Gastrocnemius medialis (tissue), 4 donors: ENCODE results near the gene EGFR.

Experiments
- POLR2A ChIP-seq, 2 donors: fragments of 450-650 bp; IDR thresholded peaks; one replicate each; pipeline ENCODE4 v1.6.1; 2017; ENCODE audit warnings: antibody characterized with exemption in 2 of 2, mild to moderate bottlenecking in 2 of 2, moderate library complexity in 2 of 2
- TF ChIP-seq, protein P1 (sequence below), 5 experiments: fragments of 450-650 bp in 3 of 5; fragments of 200-600 bp in 2 of 5; sonication (generic) in 2 of 5; IDR thresholded peaks in 4 of 5; conservative IDR thresholded peaks in 1 of 5; 1 replicate in 4 of 5; 2 replicates in 1 of 5; pipeline ENCODE4 v1.5.1; 2016 to 2019; ENCODE audit warnings: antibody characterized with exemption in 5 of 5, mild to moderate bottlenecking in 3 of 5, moderate library complexity in 3 of 5

DNA sequence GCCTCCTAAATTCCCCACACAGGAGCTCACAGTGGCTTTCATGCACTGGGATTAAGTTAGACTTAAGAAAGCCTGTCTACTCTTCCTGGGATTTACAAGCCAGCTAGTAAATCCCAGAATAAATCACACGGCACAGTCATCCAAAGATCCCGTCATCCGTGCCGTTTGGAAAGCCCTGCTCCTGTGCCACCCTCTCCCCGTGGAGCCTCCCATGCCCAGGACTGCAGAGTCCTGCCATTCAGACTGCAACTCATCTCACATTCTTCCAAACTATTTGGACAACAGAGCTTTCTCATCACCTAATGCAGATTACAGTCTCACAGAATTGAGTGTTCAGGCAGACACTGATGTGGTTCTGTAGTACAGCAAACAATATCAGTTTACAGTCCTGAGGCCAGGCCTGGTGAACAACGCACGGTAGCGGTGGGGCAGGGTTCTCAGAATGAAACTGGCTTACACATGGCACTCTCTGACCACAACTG lies 166.5 kb downstream of the EGFR start:
- TF ChIP-seq, protein P1, sequence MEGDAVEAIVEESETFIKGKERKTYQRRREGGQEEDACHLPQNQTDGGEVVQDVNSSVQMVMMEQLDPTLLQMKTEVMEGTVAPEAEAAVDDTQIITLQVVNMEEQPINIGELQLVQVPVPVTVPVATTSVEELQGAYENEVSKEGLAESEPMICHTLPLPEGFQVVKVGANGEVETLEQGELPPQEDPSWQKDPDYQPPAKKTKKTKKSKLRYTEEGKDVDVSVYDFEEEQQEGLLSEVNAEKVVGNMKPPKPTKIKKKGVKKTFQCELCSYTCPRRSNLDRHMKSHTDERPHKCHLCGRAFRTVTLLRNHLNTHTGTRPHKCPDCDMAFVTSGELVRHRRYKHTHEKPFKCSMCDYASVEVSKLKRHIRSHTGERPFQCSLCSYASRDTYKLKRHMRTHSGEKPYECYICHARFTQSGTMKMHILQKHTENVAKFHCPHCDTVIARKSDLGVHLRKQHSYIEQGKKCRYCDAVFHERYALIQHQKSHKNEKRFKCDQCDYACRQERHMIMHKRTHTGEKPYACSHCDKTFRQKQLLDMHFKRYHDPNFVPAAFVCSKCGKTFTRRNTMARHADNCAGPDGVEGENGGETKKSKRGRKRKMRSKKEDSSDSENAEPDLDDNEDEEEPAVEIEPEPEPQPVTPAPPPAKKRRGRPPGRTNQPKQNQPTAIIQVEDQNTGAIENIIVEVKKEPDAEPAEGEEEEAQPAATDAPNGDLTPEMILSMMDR (IDR thresholded peaks at IDR 0.05 in 4 of 5, conservative IDR thresholded peaks at IDR 0.05 in 1 of 5), result no peak
- no peak for TF ChIP-seq POLR2A (IDR thresholded peaks at IDR 0.05)
